ENCODE results near the gene CTIF. TPM values are rescaled to one million over a fixed set of nuclear protein-coding genes. Genes with fewer than 3 reads are reported as not detected.

Gene CTIF
- total RNA-seq, 1 donor from 2014 or later, result 26.4 TPM

- H3K4me1 Mint-ChIP-seq (ENCODE audit: low read depth), result no peaks in the 10 kb centered on the region
- H3K27ac Mint-ChIP-seq, result no peak overlapping the region
- H3K27me3 Mint-ChIP-seq, result no peaks in the 10 kb centered on the region
- H3K9me3 Mint-ChIP-seq (ENCODE audit: low read depth), result no peaks in the 10 kb centered on the region
- no peak for DNase-seq (ENCODE audit: low spot score, unreplicated experiment)
- TF ChIP-seq, protein P1, sequence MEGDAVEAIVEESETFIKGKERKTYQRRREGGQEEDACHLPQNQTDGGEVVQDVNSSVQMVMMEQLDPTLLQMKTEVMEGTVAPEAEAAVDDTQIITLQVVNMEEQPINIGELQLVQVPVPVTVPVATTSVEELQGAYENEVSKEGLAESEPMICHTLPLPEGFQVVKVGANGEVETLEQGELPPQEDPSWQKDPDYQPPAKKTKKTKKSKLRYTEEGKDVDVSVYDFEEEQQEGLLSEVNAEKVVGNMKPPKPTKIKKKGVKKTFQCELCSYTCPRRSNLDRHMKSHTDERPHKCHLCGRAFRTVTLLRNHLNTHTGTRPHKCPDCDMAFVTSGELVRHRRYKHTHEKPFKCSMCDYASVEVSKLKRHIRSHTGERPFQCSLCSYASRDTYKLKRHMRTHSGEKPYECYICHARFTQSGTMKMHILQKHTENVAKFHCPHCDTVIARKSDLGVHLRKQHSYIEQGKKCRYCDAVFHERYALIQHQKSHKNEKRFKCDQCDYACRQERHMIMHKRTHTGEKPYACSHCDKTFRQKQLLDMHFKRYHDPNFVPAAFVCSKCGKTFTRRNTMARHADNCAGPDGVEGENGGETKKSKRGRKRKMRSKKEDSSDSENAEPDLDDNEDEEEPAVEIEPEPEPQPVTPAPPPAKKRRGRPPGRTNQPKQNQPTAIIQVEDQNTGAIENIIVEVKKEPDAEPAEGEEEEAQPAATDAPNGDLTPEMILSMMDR (IDR thresholded peaks at IDR 0.05; ENCODE audit: unreplicated experiment), result no peak
- peaks cover 2% of the 10 kb centered on the region for H3K36me3 Mint-ChIP-seq (ENCODE audit: insufficient read depth)
- no peak overlapping the region for H3K4me3 Mint-ChIP-seq (ENCODE audit: low read depth)
Observed at GRCh38 chr18:48817021-48817461, 278.2 kb downstream of the CTIF start.

DNA sequence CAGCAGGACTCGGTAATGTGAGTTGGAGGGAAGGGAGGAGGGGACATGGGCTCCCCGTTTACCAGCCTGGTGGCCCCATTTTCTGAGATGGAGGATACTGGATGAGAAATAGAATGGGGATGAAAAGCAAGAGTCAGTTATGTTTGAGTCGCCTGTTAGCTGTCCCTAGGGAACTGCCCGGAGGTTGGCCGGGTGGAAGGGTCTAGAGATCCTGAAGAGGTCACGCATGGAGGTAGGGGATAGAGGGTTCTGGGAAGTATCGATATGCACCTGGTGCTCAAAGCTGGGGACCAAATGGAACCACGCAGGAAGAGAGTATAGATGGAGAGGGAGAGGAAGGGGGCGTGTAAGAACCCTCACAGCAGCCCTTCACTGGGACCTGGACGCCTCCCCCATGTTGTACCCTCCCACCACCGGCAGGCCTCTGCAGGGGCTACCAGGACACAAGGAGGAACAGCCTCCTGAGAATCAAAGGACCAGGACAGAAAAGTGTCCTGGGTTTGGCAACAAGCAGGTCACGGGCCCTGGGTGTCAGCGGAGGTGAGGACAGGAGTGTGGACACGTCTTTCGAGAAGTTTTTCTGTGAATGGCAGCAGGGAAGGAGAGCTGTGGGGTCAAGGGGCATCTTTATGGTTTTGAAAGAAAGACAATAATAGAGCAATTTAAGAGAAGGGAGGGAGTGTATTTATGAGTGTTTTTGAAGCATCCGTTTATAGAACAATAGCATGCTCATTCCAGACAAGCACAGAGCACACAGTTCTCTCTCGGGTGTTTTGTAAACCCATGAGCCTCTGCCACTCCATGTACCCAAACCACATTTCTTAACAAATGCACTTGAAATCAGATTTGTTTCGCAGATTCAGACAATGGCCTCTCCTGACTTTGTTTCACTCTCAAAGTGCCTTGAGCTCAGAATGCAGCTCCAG lies 279.8 kb downstream of the CTIF start:
- Mint-ChIP-seq H3K27ac (no peak overlapping the region), H3K36me3 (ENCODE audit: insufficient read depth) (peaks cover 11% of the 10 kb centered on the region), H3K4me1 (ENCODE audit: low read depth) (no peaks in the 10 kb centered on the region), H3K27me3 (no peaks in the 10 kb centered on the region), H3K4me3 (ENCODE audit: low read depth) (no peak overlapping the region), H3K9me3 (ENCODE audit: low read depth) (peaks cover 11% of the 10 kb centered on the region)
- no peak for DNase-seq (ENCODE audit: low spot score, unreplicated experiment)
- TF ChIP-seq, protein P1 (IDR thresholded peaks at IDR 0.05; ENCODE audit: unreplicated experiment), result no peak

DNA sequence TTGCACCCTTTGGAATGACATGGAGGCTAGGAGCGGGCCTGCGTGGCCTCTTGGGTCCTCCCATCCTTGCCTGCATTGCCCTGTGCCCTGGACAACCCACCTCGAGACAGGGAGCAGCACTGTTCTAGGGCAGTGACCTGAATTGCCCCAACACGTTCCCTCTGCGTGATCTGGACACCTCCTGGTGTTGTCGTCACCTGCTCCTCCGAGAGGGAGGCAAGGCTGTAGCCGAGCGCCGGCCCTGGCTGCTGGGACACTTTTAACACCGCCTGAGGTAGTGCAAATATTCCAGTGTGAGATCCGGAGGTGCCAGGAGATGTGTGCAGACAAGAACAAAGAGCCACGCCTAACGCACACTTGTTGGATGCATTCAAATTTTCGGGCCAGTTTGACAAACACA lies 280.4 kb downstream of the CTIF start:
- H3K27ac Mint-ChIP-seq, result peak overlapping the region; percentile 21
- peaks cover 14% of the 10 kb centered on the region for H3K36me3 Mint-ChIP-seq (ENCODE audit: insufficient read depth)
- no peak overlapping the region for H3K4me3 Mint-ChIP-seq (ENCODE audit: low read depth)
- no peak for DNase-seq (ENCODE audit: low spot score, unreplicated experiment)
- TF ChIP-seq, protein P1 (IDR thresholded peaks at IDR 0.05; ENCODE audit: unreplicated experiment), result no peak
- H3K27me3 Mint-ChIP-seq, result no peaks in the 10 kb centered on the region
- no peaks in the 10 kb centered on the region for H3K4me1 Mint-ChIP-seq (ENCODE audit: low read depth)
- H3K9me3 Mint-ChIP-seq (ENCODE audit: low read depth), result peaks cover 14% of the 10 kb centered on the region

DNA sequence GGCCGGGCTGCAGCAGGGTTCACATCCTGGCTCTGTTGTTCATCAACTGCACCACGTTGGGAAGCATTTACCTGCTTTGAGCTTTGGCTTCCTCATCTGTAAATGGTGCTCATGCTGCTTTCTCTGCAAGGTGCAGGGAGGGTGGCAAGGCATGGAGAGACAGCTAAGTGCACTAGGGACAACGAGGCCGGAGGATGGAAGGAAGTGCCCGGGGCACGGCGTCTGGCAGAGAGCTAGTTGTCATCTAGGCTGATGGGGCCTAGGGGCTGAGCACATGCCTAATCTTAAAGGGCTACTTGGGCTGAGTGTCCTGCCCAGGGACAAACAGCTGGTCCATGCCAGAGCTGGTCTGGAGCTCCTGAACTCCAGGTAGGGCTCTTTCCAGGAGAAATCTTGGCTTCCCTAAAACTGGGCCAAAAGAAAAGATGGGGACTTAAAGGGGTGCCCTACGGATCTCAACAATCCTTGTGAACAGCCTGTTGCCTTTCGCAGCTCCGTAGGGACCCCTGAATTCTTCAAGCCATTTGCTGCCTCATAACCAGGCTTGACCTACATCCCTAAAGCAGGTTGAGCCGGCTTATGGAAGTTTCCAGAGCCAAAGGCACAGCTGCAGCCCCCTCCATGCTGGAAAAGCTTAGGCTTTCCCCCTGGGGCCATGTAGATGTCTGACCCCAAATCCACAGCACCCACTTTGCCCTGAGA lies 281.1 kb downstream of the CTIF start:
- Mint-ChIP-seq H3K27ac (peak overlapping the region; percentile 21), H3K27me3 (no peaks in the 10 kb centered on the region), H3K4me3 (ENCODE audit: low read depth) (no peak overlapping the region), H3K4me1 (ENCODE audit: low read depth) (peaks cover 1% of the 10 kb centered on the region), H3K9me3 (ENCODE audit: low read depth) (peaks cover 15% of the 10 kb centered on the region), H3K36me3 (ENCODE audit: insufficient read depth) (peaks cover 17% of the 10 kb centered on the region)
- DNase-seq (ENCODE audit: low spot score, unreplicated experiment), result no peak
- TF ChIP-seq, protein P1 (IDR thresholded peaks at IDR 0.05; ENCODE audit: unreplicated experiment), result no peak

DNA sequence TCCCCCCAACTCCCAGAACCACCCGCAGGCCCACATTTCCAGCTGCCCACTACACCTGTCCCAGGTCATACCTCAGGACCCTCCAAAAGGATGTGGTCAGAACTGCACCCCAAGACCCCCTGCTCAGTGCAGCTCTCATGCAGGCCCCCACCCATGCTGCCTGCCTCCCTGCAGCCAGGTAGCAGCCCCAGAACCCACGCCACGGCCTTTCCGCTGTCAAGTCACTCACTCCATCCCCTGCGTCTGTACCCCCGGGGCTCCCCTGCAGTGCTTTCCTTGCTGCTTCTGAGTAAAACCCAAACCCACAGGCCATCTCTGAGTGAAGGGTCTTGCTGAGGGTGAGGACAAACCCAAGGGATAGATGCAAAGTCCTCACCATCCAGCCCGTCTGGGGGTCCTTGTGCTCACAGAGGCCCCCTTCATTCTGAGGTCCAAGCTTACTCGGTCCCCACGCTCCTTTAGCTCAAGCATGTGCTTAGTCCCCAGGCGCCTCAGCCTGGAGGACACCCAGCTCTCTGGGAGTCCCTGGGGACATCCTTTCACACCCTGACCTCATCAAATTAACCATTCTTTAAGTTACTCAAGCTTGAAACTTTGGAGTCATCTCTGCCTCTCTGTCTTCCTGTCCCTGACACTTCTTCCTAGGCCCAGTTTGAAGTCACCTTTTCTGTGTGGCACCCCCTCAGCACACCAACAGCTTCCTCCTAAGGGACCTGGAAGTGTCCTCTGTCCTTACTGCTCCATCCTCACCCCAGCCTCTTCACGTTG lies 281.8 kb downstream of the CTIF start:
- no peak for DNase-seq (ENCODE audit: low spot score, unreplicated experiment)
- TF ChIP-seq, protein P1 (IDR thresholded peaks at IDR 0.05; ENCODE audit: unreplicated experiment), result no peak
- H3K9me3 Mint-ChIP-seq (ENCODE audit: low read depth), result peaks cover 15% of the 10 kb centered on the region
- no peaks in the 10 kb centered on the region for H3K27me3 Mint-ChIP-seq
- peaks cover 19% of the 10 kb centered on the region for H3K36me3 Mint-ChIP-seq (ENCODE audit: insufficient read depth)
- H3K4me1 Mint-ChIP-seq (ENCODE audit: low read depth), result peaks cover 5% of the 10 kb centered on the region
- no peak overlapping the region for H3K27ac Mint-ChIP-seq
- H3K4me3 Mint-ChIP-seq (ENCODE audit: low read depth), result no peak overlapping the region
